ENCODE measurements around the gene VANGL1.

Gene VANGL1

DNA sequence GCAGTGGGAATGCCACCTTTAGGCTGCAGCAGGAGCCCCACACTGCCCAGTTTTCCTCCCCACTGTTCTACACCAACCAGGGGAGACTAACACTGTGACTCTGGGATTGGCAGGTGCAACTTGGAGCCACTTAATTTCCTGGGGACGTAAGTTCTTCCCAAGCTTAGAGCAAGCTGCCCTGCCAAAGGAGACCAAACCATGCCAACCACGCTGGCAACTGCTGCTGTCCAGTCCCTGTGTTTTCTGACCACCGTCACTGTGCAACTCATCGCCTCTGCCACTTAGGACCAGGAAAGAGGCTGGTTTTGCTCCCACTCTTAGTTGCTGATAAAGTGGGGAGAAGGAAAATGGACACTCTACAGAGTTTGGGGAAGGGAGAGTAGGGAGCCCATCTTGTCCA is 50.5 kb downstream of the VANGL1 start:
- TF ChIP-seq SPI1 (IDR thresholded peaks at IDR 0.05; ENCODE audit: borderline replicate concordance, low read depth), result no peak
- TF ChIP-seq CTCF (IDR thresholded peaks at IDR 0.05; ENCODE audit: insufficient read depth, low read length), result no peak
- TF ChIP-seq GABPA (IDR thresholded peaks at IDR 0.05; ENCODE audit: low read depth), result no peak

DNA sequence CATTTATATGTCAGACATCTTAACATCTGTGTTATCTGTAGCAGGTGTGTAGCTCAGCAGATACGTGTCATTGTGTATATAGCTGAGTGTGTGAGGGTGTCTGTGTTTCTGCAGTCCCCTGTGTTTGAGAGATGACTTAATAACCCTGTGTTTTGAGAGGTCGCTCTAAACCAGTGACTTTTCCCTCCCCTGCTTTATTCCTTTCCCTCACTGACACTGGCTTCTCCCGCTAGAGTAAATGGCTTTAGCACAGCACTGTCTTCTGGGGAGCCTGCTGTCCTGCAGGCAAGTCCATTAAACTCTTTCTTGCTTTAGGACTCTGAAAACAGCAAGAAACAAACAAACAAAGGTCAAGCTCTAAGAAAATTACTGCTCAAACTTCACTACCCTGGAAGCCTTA is 53.0 kb downstream of the VANGL1 start:
- TF ChIP-seq CTCF (IDR thresholded peaks at IDR 0.05; ENCODE audit: insufficient read depth, low read length) (no peak), GABPA (IDR thresholded peaks at IDR 0.05; ENCODE audit: low read depth) (no peak), SPI1 (IDR thresholded peaks at IDR 0.05; ENCODE audit: borderline replicate concordance, low read depth) (no peak)
- TF ChIP-seq, protein P1, sequence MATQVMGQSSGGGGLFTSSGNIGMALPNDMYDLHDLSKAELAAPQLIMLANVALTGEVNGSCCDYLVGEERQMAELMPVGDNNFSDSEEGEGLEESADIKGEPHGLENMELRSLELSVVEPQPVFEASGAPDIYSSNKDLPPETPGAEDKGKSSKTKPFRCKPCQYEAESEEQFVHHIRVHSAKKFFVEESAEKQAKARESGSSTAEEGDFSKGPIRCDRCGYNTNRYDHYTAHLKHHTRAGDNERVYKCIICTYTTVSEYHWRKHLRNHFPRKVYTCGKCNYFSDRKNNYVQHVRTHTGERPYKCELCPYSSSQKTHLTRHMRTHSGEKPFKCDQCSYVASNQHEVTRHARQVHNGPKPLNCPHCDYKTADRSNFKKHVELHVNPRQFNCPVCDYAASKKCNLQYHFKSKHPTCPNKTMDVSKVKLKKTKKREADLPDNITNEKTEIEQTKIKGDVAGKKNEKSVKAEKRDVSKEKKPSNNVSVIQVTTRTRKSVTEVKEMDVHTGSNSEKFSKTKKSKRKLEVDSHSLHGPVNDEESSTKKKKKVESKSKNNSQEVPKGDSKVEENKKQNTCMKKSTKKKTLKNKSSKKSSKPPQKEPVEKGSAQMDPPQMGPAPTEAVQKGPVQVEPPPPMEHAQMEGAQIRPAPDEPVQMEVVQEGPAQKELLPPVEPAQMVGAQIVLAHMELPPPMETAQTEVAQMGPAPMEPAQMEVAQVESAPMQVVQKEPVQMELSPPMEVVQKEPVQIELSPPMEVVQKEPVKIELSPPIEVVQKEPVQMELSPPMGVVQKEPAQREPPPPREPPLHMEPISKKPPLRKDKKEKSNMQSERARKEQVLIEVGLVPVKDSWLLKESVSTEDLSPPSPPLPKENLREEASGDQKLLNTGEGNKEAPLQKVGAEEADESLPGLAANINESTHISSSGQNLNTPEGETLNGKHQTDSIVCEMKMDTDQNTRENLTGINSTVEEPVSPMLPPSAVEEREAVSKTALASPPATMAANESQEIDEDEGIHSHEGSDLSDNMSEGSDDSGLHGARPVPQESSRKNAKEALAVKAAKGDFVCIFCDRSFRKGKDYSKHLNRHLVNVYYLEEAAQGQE (IDR thresholded peaks at IDR 0.05; ENCODE audit: insufficient replicate concordance, low read depth), result no peak
- no peak for DNase-seq (ENCODE audit: low read depth in 1 of 2, low spot score in 1 of 2)
- Histone ChIP-seq H3K4me3 (replicated peaks; ENCODE audit: insufficient read depth, low read length) (no peak overlapping the region), H3K27ac (replicated peaks) (no peak overlapping the region), H3K27me3 (ENCODE audit: insufficient read depth, poor library complexity, severe bottlenecking) (no peaks in the 10 kb centered on the region)

More for the DNA sequence above, 50.5 kb downstream of the VANGL1 start:
- no peaks in the 10 kb centered on the region for H3K27me3 ChIP-seq (ENCODE audit: insufficient read depth, poor library complexity, severe bottlenecking)
- no peak overlapping the region for H3K27ac ChIP-seq (replicated peaks)
- no peak overlapping the region for H3K4me3 ChIP-seq (replicated peaks; ENCODE audit: insufficient read depth, low read length)
- DNase-seq (ENCODE audit: low read depth in 1 of 2, low spot score in 1 of 2), result no peak

- DNase-seq (ENCODE audit: low read depth in 1 of 2, low spot score in 1 of 2), result no peak
- TF ChIP-seq POLR2AphosphoS5 (IDR thresholded peaks at IDR 0.05; ENCODE audit: low read depth), result no peak
- TF ChIP-seq GABPA (IDR thresholded peaks at IDR 0.05; ENCODE audit: low read depth), result no peak
- no peak for TF ChIP-seq SPI1 (IDR thresholded peaks at IDR 0.05; ENCODE audit: borderline replicate concordance, low read depth)
- TF ChIP-seq CTCF (IDR thresholded peaks at IDR 0.05; ENCODE audit: insufficient read depth, low read length), result no peak
- TF ChIP-seq, protein P1 (IDR thresholded peaks at IDR 0.05; ENCODE audit: insufficient replicate concordance, low read depth), result no peak
- H3K27me3 ChIP-seq (ENCODE audit: insufficient read depth, poor library complexity, severe bottlenecking), result no peaks in the 10 kb centered on the region
- no peak overlapping the region for H3K27ac ChIP-seq (replicated peaks)
- H3K4me3 ChIP-seq (replicated peaks; ENCODE audit: insufficient read depth, low read length), result no peak overlapping the region
Observed at GRCh38 chr1:115697619-115698018, 55.8 kb downstream of the VANGL1 start.

DNA sequence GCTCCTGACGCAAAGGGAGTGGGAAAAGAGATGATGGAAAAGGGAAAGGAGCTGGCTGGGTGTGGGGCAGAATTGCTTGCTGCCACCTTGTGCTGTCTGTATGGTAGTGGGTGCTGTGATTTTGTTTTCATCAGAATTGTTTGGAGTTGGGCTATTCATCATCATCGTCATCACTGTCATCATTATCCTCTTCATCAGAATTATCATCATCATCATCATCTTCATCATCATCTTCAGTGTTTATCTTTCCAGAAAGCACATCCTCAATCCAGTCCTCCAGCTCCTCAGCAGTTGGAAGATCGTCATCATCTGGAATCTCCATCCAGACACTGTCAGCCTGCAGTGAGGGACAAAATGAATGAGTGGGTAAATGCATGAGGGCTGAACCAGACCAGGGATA is 59.3 kb downstream of the VANGL1 start:
- no peak overlapping the region for H3K27ac ChIP-seq (replicated peaks)
- TF ChIP-seq CTCF (IDR thresholded peaks at IDR 0.05; ENCODE audit: insufficient read depth, low read length) (no peak), SPI1 (IDR thresholded peaks at IDR 0.05; ENCODE audit: borderline replicate concordance, low read depth) (no peak), GABPA (IDR thresholded peaks at IDR 0.05; ENCODE audit: low read depth) (no peak), POLR2AphosphoS5 (IDR thresholded peaks at IDR 0.05; ENCODE audit: low read depth) (no peak)
- TF ChIP-seq, protein P1 (IDR thresholded peaks at IDR 0.05; ENCODE audit: insufficient replicate concordance, low read depth), result no peak
- H3K27me3 ChIP-seq (ENCODE audit: insufficient read depth, poor library complexity, severe bottlenecking), result no peaks in the 10 kb centered on the region
- no peak for DNase-seq (ENCODE audit: low read depth in 1 of 2, low spot score in 1 of 2)
- H3K4me3 ChIP-seq (replicated peaks; ENCODE audit: insufficient read depth, low read length), result no peak overlapping the region
